Measurements from ENCODE around the gene SCYGR3.

- TF ChIP-seq CTCF (IDR thresholded peaks at IDR 0.05; ENCODE audit: insufficient read depth, low read length, poor library complexity, severe bottlenecking), result no peak
- no peak for TF ChIP-seq EZH2phosphoT487 (conservative IDR thresholded peaks at IDR 0.05; ENCODE audit: low read length)
Measured at GRCh38 chr2:227610123-227610522, 4.5 kb downstream of the SCYGR3 start.

Measured in SU-DHL-6 (cell line).